Stimulated activated CD8-positive, alpha-beta memory T cell treated with anti-CD3 and anti-CD28 coated beads, Interleukin-4, amount 100 ng/mL, for 4 hours (primary cell): ENCODE measurements around the gene RARS2.
"Not testable (repeated sequence)": the region's sequence is repeated elsewhere in the genome, so short reads cannot be mapped to it uniquely, and the experiment has no call there.

ENCODE experiments used
- DNase-seq, 2 donors: peaks; one replicate each; pipeline ENCODE4 v3.0.0-alpha.2; 2020; ENCODE audit warnings: low read depth in 2 of 2, low spot score in 1 of 2

RARS2 gene

DNA sequence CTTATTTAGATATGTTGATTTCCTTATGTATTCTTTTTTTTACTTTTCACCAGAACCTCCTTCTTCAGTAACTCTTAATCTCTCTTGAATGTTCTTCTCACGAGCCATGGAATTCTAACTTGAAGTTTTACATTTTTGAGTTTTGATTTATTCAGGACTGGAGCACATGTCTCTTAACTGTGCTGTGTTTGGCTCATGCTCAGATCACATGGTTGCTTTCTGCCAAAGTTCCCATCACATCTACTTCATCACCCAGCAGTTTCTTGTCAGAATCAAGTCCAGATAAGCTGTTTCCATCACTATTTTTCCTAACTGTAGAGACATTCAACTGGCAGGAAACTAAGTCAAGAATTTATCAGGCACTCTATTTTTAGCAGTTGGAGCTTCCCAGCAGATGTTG lies 85.3 kb downstream of the RARS2 start:
- DNase-seq = no peak

DNA sequence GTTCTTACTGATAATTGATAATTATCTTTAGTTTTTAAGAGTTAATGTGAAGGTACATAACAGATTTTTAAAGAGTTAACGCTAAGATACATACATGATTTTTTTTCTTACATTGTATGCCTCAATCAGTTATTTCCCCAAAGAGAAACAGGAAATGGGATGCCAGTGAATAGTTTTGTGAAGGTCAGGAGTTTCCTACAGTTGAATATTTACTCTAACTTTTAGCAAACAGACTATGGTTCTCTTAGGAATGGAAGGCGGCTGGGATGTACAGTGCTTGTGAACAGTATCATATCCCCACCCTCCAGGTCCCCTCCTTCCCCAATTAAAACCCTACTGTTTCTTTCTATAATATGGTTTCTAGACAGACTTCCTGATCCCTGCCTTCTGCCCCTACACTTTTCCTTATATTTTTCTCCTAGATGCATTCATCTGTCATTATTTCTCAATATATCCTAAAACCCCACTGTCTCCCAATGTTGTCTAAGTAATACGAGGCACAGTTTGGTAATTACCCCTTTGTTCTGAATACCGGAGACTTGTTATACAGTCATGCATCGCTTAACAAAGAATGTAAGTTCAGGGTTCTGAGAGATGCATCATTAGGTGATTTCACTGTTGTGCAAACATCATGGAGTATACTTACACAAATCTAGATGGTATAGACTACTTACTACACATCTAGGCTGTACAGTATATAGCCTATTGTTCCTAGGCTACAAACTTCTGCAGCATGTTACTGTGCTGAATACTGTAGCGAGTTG lies 87.8 kb downstream of the RARS2 start:
- no peak for DNase-seq

DNA sequence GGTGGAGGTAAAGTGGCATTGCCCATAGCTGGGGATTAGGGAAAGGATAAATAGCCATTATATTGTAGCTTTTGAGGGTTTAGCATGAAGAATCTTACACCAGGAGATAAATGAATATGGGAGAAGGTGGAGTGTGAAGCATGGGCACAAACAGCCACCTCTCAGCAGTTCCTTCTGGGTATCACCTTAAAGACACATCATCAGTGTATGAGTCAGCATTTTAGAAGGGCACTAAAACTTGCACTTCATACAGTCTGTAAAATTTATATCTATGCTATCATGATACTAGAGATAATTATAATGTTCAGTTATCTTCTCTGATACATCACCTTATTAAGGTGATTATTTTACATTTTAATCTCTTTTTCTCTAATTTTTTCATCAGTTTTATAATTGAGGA lies 91.7 kb downstream of the RARS2 start:
- DNase-seq = no peak

DNA sequence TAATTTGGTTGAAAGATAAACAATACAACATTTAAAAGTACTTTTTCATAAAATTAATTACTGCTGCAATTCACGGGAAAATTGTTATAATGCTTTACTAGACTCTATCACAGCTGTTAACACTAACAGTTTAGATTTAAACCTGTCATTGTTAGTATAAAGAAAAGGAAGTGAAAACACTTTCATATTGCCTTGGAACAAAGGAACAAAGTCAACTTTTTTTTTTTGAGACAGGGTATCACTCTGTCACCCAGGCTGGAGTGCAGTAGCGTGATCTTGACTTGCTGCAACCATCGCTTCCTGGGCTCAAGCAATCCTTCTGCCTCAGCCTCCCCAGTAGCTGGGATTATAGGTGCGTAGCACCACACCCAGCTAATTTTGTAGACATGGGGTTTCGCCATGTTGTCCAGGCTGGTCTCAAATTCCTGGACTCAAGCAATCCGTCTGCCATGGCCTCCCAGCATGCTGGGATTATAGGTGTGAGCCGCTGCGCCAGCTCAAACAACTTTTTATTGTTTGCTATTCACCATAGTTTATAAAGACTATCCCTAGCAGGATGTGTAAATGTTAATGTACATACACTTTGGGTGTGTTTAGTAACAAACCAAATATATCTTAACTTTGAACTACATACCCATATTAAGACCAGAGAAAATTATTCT lies 94.9 kb downstream of the RARS2 start:
- DNase-seq = no peak

DNA sequence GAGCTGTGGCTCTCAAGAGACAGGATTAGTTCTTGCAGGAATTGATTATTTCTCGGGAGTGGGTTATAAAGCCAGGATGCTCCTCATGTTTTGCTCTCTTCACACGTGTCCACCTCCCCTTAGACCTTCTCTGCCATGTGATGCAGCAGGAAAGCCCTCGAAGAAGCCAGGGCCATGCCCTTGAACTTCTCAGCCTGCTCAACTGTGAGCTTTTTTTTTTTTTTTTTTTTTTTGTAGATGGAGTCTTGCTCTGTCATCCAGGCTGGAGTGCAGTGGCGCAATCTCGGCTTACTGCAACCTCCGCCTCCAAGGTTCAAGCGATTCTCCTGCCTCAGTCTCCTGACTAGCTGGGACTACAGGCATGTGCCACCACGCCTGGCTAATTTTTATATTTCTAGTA lies 100.5 kb downstream of the RARS2 start:
- DNase-seq = not testable (repeated sequence)

DNA sequence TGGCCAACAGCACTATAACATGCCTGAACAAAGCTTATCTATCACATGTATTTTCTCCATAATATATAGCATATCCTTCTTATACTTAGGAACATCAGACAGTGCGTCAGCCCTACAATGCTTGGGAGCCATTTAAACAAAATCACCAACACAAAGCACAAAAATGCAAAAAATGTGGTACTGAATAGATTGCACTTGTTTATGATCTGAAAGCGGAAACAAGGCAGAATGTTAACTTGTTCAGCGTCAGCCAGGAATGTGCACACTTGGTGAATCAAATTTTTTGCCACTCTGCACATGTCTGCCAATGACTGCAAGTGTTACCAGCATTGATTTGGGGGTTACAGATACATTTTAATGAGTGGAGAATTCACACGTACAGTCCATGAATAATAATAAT lies 102.2 kb downstream of the RARS2 start:
- no peak for DNase-seq

DNA sequence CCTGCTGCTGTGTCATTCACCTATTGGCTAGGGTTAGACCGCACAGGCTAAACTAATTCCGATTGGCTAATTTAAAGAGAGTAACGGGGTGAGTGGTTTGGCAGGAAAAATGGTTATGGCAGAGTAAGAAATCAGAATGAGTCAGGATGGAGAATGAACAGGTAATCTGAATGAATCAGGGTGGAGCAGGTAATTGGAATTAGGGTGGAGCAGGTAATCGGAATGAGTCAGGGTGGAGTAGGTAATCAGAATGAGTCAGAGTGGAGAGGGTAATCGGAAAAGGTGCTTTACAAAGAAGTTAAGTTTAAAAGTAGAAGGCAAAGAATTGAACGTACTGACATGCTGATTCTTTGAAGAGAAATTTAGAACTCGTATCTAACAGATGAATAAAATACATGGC lies 105.3 kb downstream of the RARS2 start:
- DNase-seq = no peak

DNA sequence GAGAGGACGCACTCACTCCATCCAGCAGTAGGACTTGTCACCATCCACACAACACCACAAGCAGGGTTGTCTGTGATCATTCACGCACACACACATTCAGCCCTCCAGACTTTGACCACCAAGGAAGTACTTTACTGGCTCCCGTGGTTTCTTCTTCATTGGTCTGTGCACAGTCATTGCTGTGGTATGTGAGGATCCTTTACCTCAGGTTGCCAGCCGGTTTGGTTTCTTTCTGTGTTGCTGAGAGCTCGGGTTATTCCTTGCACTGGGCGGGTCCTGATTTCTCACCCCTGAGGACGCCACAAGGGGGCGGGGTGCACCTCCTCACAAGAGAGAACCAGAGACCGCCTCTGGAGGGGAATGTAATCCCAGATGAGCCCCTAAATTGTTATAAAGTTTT lies 105.9 kb downstream of the RARS2 start:
- DNase-seq = no peak

DNA sequence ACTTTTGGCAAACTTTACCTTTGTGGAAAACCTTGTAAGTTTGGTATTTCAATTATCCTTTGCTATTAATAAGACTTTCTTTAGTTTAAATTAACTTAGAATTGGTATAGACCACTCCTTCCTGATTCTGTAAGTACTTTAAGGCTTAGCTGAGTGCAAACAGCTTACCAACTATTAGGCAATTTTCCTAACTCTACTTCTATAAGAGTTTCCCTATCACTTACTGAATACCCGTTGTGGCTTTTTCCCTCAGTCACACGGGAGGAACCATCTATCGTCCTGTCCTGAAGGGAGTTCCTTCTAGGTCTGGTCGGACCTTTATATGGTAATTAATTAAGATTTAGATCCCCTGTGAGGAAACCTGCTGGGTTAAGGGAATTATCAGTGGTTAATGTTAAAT lies 107.4 kb downstream of the RARS2 start:
- no peak for DNase-seq

DNA sequence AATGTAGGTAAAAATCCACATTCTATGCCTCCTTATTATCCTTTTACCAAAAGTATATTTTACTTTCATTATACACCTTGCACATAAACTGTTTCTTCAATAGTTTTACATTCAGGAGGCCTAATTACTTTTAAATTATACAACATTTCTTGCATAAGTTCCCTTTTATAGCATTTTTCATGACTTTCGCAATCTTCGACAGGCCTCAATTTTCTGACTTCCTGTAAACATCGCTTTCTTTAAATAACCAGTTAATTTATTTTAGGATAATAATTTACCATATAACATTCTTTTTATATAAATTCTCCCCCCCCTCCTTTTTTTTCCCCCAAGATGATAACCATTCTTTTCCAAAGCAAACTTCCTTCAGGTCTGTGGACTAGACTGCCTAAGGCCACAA lies 107.9 kb downstream of the RARS2 start:
- no peak for DNase-seq

DNA sequence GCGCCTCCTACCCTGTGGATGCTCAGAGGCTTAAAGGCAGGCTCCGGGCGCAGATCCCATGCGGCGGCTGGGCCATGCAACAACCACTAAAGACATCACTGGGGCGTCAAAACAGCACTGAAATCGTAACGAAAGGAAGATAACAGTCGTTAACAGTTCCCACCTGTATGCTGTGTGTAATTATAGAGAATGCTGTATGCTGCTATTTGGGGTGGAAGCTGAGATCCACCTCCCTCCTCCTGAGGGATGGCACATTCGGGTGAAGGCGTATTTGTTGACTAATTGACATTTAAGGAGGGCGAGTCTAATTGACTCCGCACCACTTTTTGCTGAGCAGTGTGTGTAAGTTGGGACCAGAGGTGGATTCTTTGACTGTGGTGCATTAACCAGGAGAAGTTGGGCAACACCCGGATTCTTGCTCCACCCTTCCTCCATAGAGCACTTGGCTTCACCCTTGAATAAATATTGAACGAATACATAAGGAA lies 116.3 kb downstream of the RARS2 start:
- DNase-seq = no peak

DNA sequence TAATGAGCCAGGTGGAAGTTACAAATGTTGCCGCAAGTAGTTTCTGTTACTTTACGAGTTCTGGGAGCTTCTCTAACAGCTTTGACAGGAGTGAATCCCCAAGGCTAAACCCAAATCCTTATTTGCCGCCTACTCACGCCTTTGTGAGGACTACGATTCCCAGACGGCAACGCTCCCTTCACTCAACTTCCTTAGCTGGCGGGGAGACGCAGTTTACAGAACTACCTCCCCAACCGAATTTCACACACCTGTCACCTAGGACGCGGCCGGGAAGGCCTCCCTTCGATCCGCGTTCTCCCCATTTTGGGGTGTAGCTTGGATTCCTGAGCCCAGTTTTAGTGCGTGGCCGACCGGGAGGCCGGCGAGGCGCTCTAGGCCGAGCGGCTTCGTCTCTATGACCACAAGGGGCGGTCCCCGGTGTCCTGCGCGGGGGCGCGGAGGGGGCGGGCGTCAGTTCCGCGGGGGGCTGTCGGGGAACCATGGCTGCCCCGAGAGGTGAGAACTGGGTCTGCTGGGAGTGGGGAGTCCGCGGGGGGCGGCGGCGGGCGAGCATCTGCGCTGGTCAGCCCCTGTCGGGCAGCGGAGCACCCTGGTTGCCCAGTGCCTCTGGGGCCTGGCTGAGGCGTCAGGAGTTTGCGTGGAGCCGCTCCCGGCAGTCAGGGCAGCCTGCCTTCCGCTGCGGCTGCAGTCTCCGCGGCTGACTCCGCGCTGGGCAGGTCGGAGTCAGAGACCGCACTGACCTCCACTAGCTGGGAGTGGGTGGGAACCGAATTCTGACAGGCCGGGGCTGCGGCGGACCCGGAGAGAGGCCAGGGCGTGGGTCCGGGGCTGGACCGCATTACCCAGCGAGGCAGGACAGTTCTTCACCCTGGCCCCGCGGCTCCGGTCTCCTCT lies 117.0 kb downstream of the RARS2 start, which contains the start of gene SLC35A1:
Gene SLC35A1, plus strand, starts transcription at position 450 of the 894 bp plus-strand sequence. Its CDS starts 30 bp downstream, at position 480.
- DNase-seq = peak; percentile 65 to 76

DNA sequence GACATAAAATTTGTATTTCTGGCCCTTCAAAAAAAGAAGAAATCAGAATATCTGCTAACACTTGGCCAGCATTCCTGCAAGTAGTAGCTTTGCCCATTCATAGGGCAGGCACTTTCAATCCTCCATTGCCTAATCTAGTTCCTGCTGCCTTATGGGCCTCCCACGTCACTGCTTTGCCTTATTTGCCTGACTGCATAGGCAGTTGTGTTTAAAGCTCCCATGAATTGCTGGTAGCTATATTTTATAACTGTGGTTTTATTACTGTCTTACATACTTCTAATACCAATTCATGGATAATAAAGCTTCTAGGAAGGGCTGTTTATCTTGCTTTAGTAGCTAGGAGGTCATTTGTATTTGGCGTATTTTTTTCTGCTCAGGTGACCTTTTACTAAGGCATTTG lies 124.7 kb downstream of the RARS2 start:
- no peak for DNase-seq
